Upper lobe of left lung (tissue), 4 donors: ENCODE measurements around the gene DOK1.

Experiments
- CTCF ChIP-seq, 6 experiments: fragments of 450-650 bp in 4 of 6; fragments of 200-600 bp in 2 of 6; sonication (generic) in 2 of 6; IDR thresholded peaks; one replicate each; pipeline ENCODE4 v1.5.1; 2016 to 2019; ENCODE audit warnings: antibody characterized with exemption in 6 of 6
- POLR2A ChIP-seq, 4 donors: fragments of 450-650 bp; IDR thresholded peaks; one replicate each; pipeline ENCODE4 v1.5.1; 2016 to 2017; ENCODE audit warnings: antibody characterized with exemption in 4 of 4, mild to moderate bottlenecking in 2 of 4
- POLR2AphosphoS5 ChIP-seq, 2 donors: sonication (generic); formaldehyde crosslinking; IDR thresholded peaks; one replicate each; pipeline ENCODE4 v1.5.1; 2017; ENCODE audit warnings: antibody characterized with exemption in 2 of 2

- TF ChIP-seq CTCF (IDR thresholded peaks at IDR 0.05) (peak in 3 of 6 experiments; percentile 8 to 33 (median 24)), POLR2AphosphoS5 (IDR thresholded peaks at IDR 0.05) (no peak), POLR2A (IDR thresholded peaks at IDR 0.05) (no peak)
These were observed 456 bp downstream of the DOK1 start for GRCh38 chr2:74554820-74555531.
